ENCODE results near the gene SPRTN. TPM values are rescaled to one million over a fixed set of nuclear protein-coding genes. Genes with fewer than 3 reads are reported as not detected.

The SPRTN gene
- total and polyA plus RNA-seq, 4 donors: 2.1 to 8.9 (median 6.5) TPM

DNA sequence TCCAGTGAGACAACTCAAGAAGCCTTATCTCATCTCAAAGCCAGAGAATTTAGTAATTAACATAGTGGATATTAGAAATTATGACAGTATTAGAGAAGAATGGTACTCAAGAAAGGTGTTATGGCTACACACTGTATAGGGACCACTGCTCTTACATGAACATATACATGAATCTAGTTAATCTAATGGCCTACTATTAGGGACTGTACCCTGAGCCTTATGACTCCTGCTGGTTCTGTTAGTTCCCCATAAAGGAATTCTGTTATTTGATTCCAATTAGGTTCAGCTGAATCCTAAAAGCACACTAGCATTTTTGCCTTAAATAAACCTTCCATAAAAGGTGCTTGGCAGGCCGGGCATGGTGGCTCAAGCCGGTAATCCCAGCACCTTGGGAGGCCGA, 44.3 kb downstream of the SPRTN start (continued):
- TF ChIP-seq, protein P1, sequence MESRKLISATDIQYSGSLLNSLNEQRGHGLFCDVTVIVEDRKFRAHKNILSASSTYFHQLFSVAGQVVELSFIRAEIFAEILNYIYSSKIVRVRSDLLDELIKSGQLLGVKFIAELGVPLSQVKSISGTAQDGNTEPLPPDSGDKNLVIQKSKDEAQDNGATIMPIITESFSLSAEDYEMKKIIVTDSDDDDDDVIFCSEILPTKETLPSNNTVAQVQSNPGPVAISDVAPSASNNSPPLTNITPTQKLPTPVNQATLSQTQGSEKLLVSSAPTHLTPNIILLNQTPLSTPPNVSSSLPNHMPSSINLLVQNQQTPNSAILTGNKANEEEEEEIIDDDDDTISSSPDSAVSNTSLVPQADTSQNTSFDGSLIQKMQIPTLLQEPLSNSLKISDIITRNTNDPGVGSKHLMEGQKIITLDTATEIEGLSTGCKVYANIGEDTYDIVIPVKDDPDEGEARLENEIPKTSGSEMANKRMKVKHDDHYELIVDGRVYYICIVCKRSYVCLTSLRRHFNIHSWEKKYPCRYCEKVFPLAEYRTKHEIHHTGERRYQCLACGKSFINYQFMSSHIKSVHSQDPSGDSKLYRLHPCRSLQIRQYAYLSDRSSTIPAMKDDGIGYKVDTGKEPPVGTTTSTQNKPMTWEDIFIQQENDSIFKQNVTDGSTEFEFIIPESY (IDR thresholded peaks at IDR 0.05): no peak
- TF ChIP-seq FOXA2 (IDR thresholded peaks at IDR 0.05) (no peak), SP1 (IDR thresholded peaks at IDR 0.05) (no peak), ATF3 (IDR thresholded peaks at IDR 0.05) (no peak), HNF4A (conservative IDR thresholded peaks at IDR 0.05) (no peak), RXRA (IDR thresholded peaks at IDR 0.05) (no peak)

DNA sequence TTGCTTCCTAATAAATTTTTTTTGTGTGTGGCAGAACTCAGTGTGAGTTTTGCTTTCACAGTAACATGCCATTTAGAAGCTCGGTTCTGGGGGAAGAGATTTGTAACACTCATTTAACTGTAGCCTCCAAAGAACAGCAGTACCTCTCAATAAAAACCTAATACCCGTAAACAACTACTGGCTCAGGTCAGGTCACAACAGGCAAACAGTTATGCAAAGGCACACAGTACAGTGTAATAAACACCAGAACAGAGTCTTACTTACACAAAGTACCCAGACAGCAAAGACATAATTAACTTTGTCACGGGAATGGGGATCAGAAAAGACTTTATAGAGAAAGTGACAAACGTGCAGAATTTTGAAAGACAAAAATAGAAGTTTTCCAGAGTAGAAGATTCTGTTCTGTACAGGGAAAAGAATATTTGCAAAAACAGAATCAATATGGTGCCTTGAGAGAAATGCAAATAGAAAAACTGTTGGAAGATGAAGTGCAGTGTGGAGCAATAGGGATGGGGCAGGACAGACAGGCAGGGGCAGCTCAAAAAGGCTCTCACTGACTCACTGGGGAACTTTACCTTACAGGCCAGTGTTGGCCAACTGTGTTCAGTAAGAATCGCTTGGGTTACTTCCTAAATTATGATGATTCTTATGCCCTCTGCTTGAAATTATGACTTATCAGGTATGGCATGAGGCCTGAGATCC, 45.2 kb downstream of the SPRTN start:
- Histone ChIP-seq H3K27ac (ENCODE audit: low read depth in 1 of 2, low read length in 2 of 2) (peak overlapping the region; percentile 25 to 46), H3K9ac (ENCODE audit: low read depth in 1 of 2, low read length in 2 of 2) (no peak overlapping the region), H3K4me1 (ENCODE audit: control insufficient read depth in 4 of 4, insufficient read depth in 4 of 4, low read length in 3 of 4) (peaks cover 10 to 27% (median 19%) of the 10 kb centered on the region in 4 donors), H3K36me3 (ENCODE audit: control insufficient read depth in 4 of 4, insufficient read depth in 3 of 4, low read depth in 1 of 4, low read length in 3 of 4) (no peaks in the 10 kb centered on the region), H3K27me3 (ENCODE audit: control insufficient read depth in 4 of 4, insufficient read depth in 4 of 4, low read length in 3 of 4) (no peaks in the 10 kb centered on the region), H3K4me3 (ENCODE audit: low read depth in 1 of 3, low read length in 3 of 3) (no peak overlapping the region), H3K9me3 (ENCODE audit: control insufficient read depth in 4 of 4, low read length in 3 of 4) (no peaks in the 10 kb centered on the region)
- DNase-seq (ENCODE audit: low spot score): no peak
- TF ChIP-seq HNF4A (conservative IDR thresholded peaks at IDR 0.05) (peak; percentile 62 to 70), JUND (IDR thresholded peaks at IDR 0.05) (peak; percentile 44 to 83), YY1 (IDR thresholded peaks at IDR 0.05) (peak; percentile 91), SP1 (IDR thresholded peaks at IDR 0.05) (peak; percentile 58), TAF1 (conservative IDR thresholded peaks at IDR 0.05) (no peak), NR2F2 (IDR thresholded peaks at IDR 0.05) (no peak), RAD21 (IDR thresholded peaks at IDR 0.05) (peak in 1 of 2 donors; percentile 31), RXRA (IDR thresholded peaks at IDR 0.05) (peak; percentile 55 to 66), GABPA (IDR thresholded peaks at IDR 0.05 in 1 of 2, conservative IDR thresholded peaks at IDR 0.05 in 1 of 2) (no peak), ATF3 (IDR thresholded peaks at IDR 0.05) (peak; percentile 54)
- TF ChIP-seq, protein P1 (IDR thresholded peaks at IDR 0.05): no peak
- TF ChIP-seq, protein P2, sequence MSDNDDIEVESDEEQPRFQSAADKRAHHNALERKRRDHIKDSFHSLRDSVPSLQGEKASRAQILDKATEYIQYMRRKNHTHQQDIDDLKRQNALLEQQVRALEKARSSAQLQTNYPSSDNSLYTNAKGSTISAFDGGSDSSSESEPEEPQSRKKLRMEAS (IDR thresholded peaks at IDR 0.05): peak; percentile 32
- 36% methylated on average over 5 of the region's 5 CpGs for WGBS

DNA sequence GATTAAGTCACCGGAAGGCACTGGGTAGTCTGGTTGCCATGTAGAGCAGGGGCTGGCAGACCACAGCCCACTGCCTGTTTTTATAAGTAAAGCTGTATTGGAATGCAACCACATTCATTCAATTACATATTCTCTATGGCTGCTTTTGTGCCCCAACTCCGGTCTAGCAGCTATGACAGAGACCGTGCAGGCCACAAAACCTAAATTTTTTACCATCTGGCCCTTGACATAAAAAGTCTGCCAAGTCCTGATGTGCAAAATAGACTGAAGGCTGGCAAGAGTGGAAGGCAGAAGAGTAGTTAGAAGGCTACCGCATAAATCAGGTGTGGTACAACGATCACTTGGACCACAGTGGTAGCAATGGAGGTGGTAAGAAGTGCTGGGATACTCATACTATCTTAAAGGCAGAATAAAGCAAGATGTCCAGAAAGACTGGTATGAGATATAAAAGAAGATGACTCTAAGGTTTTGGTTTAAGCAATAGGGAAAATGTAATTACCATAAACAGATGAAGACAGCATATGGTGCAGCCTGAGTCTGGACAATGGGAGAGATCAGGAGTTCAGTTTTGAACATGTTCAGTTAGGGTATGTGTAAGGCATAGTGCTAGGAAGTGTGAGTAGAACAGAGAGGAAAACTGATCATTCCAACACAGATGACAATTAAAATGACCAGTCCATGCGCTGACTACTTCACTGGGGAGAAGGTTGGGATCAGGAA, 46.8 kb downstream of the SPRTN start:
- Histone ChIP-seq H3K36me3 (ENCODE audit: control insufficient read depth in 4 of 4, insufficient read depth in 3 of 4, low read depth in 1 of 4, low read length in 3 of 4) (no peaks in the 10 kb centered on the region), H3K27me3 (ENCODE audit: control insufficient read depth in 4 of 4, insufficient read depth in 4 of 4, low read length in 3 of 4) (no peaks in the 10 kb centered on the region), H3K9me3 (ENCODE audit: control insufficient read depth in 4 of 4, low read length in 3 of 4) (no peaks in the 10 kb centered on the region), H3K27ac (ENCODE audit: low read depth in 1 of 2, low read length in 2 of 2) (peak overlapping the region in 1 of 2 donors; percentile 46), H3K4me1 (ENCODE audit: control insufficient read depth in 4 of 4, insufficient read depth in 4 of 4, low read length in 3 of 4) (peaks cover 10 to 27% (median 19%) of the 10 kb centered on the region in 4 donors), H3K4me3 (ENCODE audit: low read depth in 1 of 3, low read length in 3 of 3) (no peak overlapping the region), H3K9ac (ENCODE audit: low read depth in 1 of 2, low read length in 2 of 2) (no peak overlapping the region)
- TF ChIP-seq FOXA1 (IDR thresholded peaks at IDR 0.05) (no peak), RAD21 (IDR thresholded peaks at IDR 0.05) (no peak), HNF4A (conservative IDR thresholded peaks at IDR 0.05) (no peak), GABPA (IDR thresholded peaks at IDR 0.05 in 1 of 2, conservative IDR thresholded peaks at IDR 0.05 in 1 of 2) (no peak), EGR1 (IDR thresholded peaks at IDR 0.05; ENCODE audit: low read depth in 2 of 2) (no peak), SP1 (IDR thresholded peaks at IDR 0.05) (no peak)
- TF ChIP-seq, protein P1 (IDR thresholded peaks at IDR 0.05): no peak
- no peak for DNase-seq (ENCODE audit: low spot score)
- 96% methylated on average over 6 of the region's 6 CpGs for WGBS
